ENCODE measurements around the gene ASIC1. TPM values are rescaled to one million over a fixed set of nuclear protein-coding genes. Genes with fewer than 3 reads are reported as not detected.

The ASIC1 gene
- total and polyA plus RNA-seq, 2 of the 4 experiments (the other 2 are of a cell fraction): 1.6 to 9.9 TPM

DNA sequence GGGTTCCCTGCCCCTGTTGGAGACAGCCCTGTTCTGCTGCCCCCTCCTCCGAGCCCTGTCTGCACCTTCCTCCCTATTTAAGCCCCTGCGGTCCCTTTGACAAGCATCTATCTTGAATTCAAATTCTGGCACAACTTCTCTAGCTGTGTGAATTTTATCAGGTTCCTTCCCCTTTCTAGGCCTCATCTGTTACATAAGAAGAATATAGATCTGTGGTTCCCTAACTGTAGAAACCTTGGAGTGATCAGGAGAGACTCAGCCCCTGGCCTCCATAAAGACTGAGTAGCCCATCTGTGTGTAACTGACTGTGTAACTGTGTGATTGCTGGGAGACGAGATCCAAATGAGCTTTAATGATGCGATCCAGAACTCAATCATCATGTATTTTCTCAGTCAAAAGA is 19.1 kb upstream of the ASIC1 start:
- no peak overlapping the region for H2AK9ac ChIP-seq (replicated peaks; ENCODE audit: low read depth, low read length, poor library complexity)
- DNase-seq: no peak
- no peaks in the 10 kb centered on the region for H3K36me3 ChIP-seq (ENCODE audit: control insufficient read depth, insufficient read depth, low read length)
- H4K8ac ChIP-seq (ENCODE audit: low read depth in 2 of 2, low read length in 2 of 2): no peak overlapping the region
- H2AK5ac ChIP-seq (ENCODE audit: low read depth, low read length): no peak overlapping the region
- ChIA-PET CTCF (interaction anchor here (0.7 to 2.1 kb wide), 8 partner anchors 17 to 173 kb away, joined by 3 to 12 read pairs (median 6); no protein-coding TSS in a partner anchor), POLR2A (ENCODE audit: unreplicated experiment) (no interaction called here)
- no peak overlapping the region for H3K56ac ChIP-seq (ENCODE audit: extremely low read depth, insufficient read depth, low read length)
- H3K23ac ChIP-seq (ENCODE audit: low read depth, low read length): no peak overlapping the region
- peaks cover 10% of the 10 kb centered on the region for H3K27me3 ChIP-seq (ENCODE audit: control insufficient read depth, insufficient read depth, low read length)
- in situ Hi-C loops (cut with MboI; ENCODE audit: low sequenced_read_pairs) (no loop called here), intact Hi-C loops (cut with micrococcal nuclease) (no loop called here), dilution Hi-C loops (cut with HindIII; ENCODE audit: low sequenced_read_pairs, unreplicated experiment) (no loop called here)
- no peak overlapping the region for H4K91ac ChIP-seq (ENCODE audit: insufficient read depth, low read depth, low read length)
- H3K4me2 ChIP-seq (ENCODE audit: low read depth, low read length): no peak overlapping the region
- H3K4me3 ChIP-seq (ENCODE audit: insufficient read depth, low read depth, low read length): no peak overlapping the region
- H2BK5ac ChIP-seq (ENCODE audit: low read depth, low read length, poor library complexity, severe bottlenecking): no peak overlapping the region
- H2BK15ac ChIP-seq (ENCODE audit: low read depth, low read length): no peak overlapping the region
- TF ChIP-seq POLR2A (IDR thresholded peaks at IDR 0.05; ENCODE audit: low read depth, low read length) (no peak), RAD21 (IDR thresholded peaks at IDR 0.05; ENCODE audit: low read length) (no peak), CHD1 (IDR thresholded peaks at IDR 0.05; ENCODE audit: low read depth, low read length) (no peak)
- no peak for ATAC-seq (ENCODE audit: low read depth)
- H3K9me1 ChIP-seq (ENCODE audit: insufficient read depth, low read length): no peaks in the 10 kb centered on the region; the same call in 1 of the 2 replicates
- WGBS, 2 experiments (ENCODE audit: extremely low coverage in 2 of 2, insufficient read length in 1 of 2): no CpG with 5 or more reads among the region's 4 CpGs
- no TSS peak for BruUV-seq (replicated peaks)
- no peak overlapping the region for H3K27ac ChIP-seq (ENCODE audit: insufficient read depth, low read length)
- H2AFZ ChIP-seq (replicated peaks; ENCODE audit: low read length, poor library complexity): no peak overlapping the region
- no peaks in the 10 kb centered on the region for H3K79me1 ChIP-seq (ENCODE audit: low read depth in 1 of 2, low read length in 2 of 2)
- H3K4me1 ChIP-seq (ENCODE audit: control insufficient read depth, insufficient read depth, low read length): no peaks in the 10 kb centered on the region
- no peaks in the 10 kb centered on the region for H3K9me3 ChIP-seq (ENCODE audit: control insufficient read depth, insufficient read depth, low read length)
- no peak overlapping the region for H3K14ac ChIP-seq (replicated peaks; ENCODE audit: low read depth, low read length)
- no peak overlapping the region for H3K18ac ChIP-seq (ENCODE audit: low read depth, low read length)
- no peak overlapping the region for H4K5ac ChIP-seq (ENCODE audit: low read depth, low read length)
- H3K9ac ChIP-seq (ENCODE audit: low read depth, low read length): no peak overlapping the region
- H4K20me1 ChIP-seq (ENCODE audit: insufficient read depth, low read length): no peaks in the 10 kb centered on the region
- H2BK20ac ChIP-seq (ENCODE audit: low read depth, low read length): no peak overlapping the region
- H3K4ac ChIP-seq (ENCODE audit: low read depth, low read length): no peak overlapping the region
- no peak overlapping the region for H2BK120ac ChIP-seq (ENCODE audit: low read depth, low read length)

Data from IMR-90 (cell line).